GM10266 (cell line): ENCODE data around the gene NR2C2.

Experiments
- DNase-seq: peaks from one replicate; pipeline ENCODE4 v3.0.0; 2012; ENCODE audit errors: extremely low spot score
- CTCF ChIP-seq: IDR thresholded peaks from 2 replicates; pipeline ENCODE4 v1.5.1; 2012; ENCODE audit warnings: mild to moderate bottlenecking, low read depth; ENCODE audit not compliant: control insufficient read depth, insufficient read depth; ENCODE audit errors: missing control alignments

The NR2C2 gene

GRCh38 chr3:14906355-14906971, 40.9 kb upstream of the NR2C2 start:
- no peak for DNase-seq
- TF ChIP-seq CTCF, result no peak

- no peak for DNase-seq
- TF ChIP-seq CTCF, result no peak
Measured at GRCh38 chr3:14907043-14907966, 40.1 kb upstream of the NR2C2 start.

- no peak for DNase-seq
- TF ChIP-seq CTCF, result no peak
Measured at GRCh38 chr3:14909250-14909649, 38.1 kb upstream of the NR2C2 start.

GRCh38 chr3:14911651-14912050, 35.7 kb upstream of the NR2C2 start:
- TF ChIP-seq CTCF, result no peak
- no peak for DNase-seq

GRCh38 chr3:14913071-14913925, 34.1 kb upstream of the NR2C2 start:
- DNase-seq, result no peak
- no peak for TF ChIP-seq CTCF

- no peak for DNase-seq
- TF ChIP-seq CTCF, result no peak
Measured at GRCh38 chr3:14913926-14914778, 33.2 kb upstream of the NR2C2 start.
